K562 (cell line): ENCODE data around the gene BRICD5. TPM values are rescaled to one million over a fixed set of nuclear protein-coding genes. Genes with fewer than 3 reads are reported as not detected.
A peak's percentile ranks its signal among the peaks of the same experiment; 100 is the strongest.

Experiments used
- ATF1 ChIP-seq, 2 experiments: fragments of 450-650 bp in 1 of 2; IDR thresholded peaks; 2 replicates each; pipeline ENCODE4 v1.6.1; 2016; ENCODE audit warnings: missing compliant biosample characterization in 1 of 2, missing genetic modification characterization in 1 of 2
- DNMT1 ChIP-seq: fragments of 450-650 bp; IDR thresholded peaks from 2 replicates; pipeline ENCODE4 v1.6.1; 2016; ENCODE audit warnings: antibody characterized with exemption, mild to moderate bottlenecking
- HDAC1 ChIP-seq, 2 experiments: fragments of 450-650 bp; IDR thresholded peaks; 2 replicates each; pipeline ENCODE4 v1.6.1; 2016 to 2017; ENCODE audit warnings: inconsistent platforms in 1 of 2, mild to moderate bottlenecking in 1 of 2, moderate library complexity in 1 of 2
- MED1 ChIP-seq: sonication (generic); formaldehyde crosslinking; IDR thresholded peaks from 2 replicates; pipeline ENCODE4 v1.8.1; 2023; ENCODE audit warnings: missing genetic modification reagents, borderline replicate concordance
- MEIS2 ChIP-seq: fragments of 450-650 bp; IDR thresholded peaks from 2 replicates; pipeline ENCODE4 v1.6.1; 2014; ENCODE audit warnings: mild to moderate bottlenecking; ENCODE audit not compliant: partially characterized antibody
- NFE2L1 ChIP-seq: fragments of 450-650 bp; IDR thresholded peaks from 2 replicates; pipeline ENCODE4 v1.6.1; 2016; ENCODE audit warnings: missing genetic modification characterization, low read depth, mild to moderate bottlenecking, missing compliant biosample characterization, moderate library complexity, borderline replicate concordance
- POU5F1 ChIP-seq: fragments of 150-350 bp; IDR thresholded peaks from 2 replicates; pipeline ENCODE4 v1.6.1; 2014; ENCODE audit warnings: borderline replicate concordance, low read length, low read depth, mild to moderate bottlenecking; ENCODE audit not compliant: partially characterized antibody
- SIN3A ChIP-seq, 2 experiments: fragments of 150-350 bp in 1 of 2; IDR thresholded peaks; 2 replicates each; pipeline ENCODE4 v1.6.1; 2011 to 2016; ENCODE audit warnings: borderline replicate concordance in 2 of 2, low read depth in 2 of 2, low read length in 2 of 2, mild to moderate bottlenecking in 2 of 2, moderate library complexity in 2 of 2; ENCODE audit not compliant: control insufficient read depth in 1 of 2
- SMAD2 ChIP-seq: fragments of 150-350 bp; IDR thresholded peaks from 2 replicates; pipeline ENCODE4 v1.6.1; 2014; ENCODE audit warnings: low read depth, mild to moderate bottlenecking, low read length
- STAG1 ChIP-seq: sonication (generic); formaldehyde crosslinking; IDR thresholded peaks from 2 replicates; pipeline ENCODE4 v1.5.0; 2020; ENCODE audit warnings: missing genetic modification reagents, borderline replicate concordance
- TAF7 ChIP-seq: fragments of 450-650 bp; IDR thresholded peaks from 2 replicates; pipeline ENCODE4 v1.6.1; 2016; ENCODE audit warnings: missing genetic modification characterization, missing compliant biosample characterization
- polyA plus RNA-seq, 8 experiments: library from polyadenylated mRNA; depleted of rRNA in 4 of 8; stranded (reverse) in 5 of 8; unstranded in 3 of 8; fragments of >200 nt; fragmentation: Nextera tagmentation in 2 of 8; fragmentation: Illumina TruSeq in 1 of 8; extraction: Ambion mirVana in 2 of 8; extraction: Trizol in 1 of 8; gene quantifications; 2 replicates each; pipeline versions ENCODE4 v1.2.1 to v1.2.3, GENCODE V29; 2011 to 2014; ENCODE audit warnings: inconsistent platforms in 1 of 8, missing spikeins in 1 of 8
- total RNA-seq, 7 experiments: library from RNA; depleted of rRNA in 6 of 7; stranded (reverse); fragments of >200 nt in 6 of 7; fragmentation: Illumina TruSeq in 2 of 7; extraction: Trizol in 2 of 7; gene quantifications; 2 replicates each; pipeline versions ENCODE4 v1.2.1 to v1.2.3, GENCODE V29; 2011 to 2021; ENCODE audit warnings: low replicate concordance in 1 of 7
- TF ChIP-seq, protein P1 (sequence below): fragments of 250-450 bp; sonication (Bioruptor Pico); IDR thresholded peaks from 2 replicates; pipeline ENCODE4 v1.5.0; 2021; ENCODE audit warnings: mild to moderate bottlenecking, borderline replicate concordance
- TF ChIP-seq, protein P2 (sequence below): sonication (generic); formaldehyde crosslinking; IDR thresholded peaks from 2 replicates; pipeline ENCODE4 v1.8.0; 2022; ENCODE audit warnings: mild to moderate bottlenecking, missing genetic modification reagents
- TF ChIP-seq, protein P3 (sequence below): fragments of 250-450 bp; sonication (Bioruptor Pico); IDR thresholded peaks from 2 replicates; pipeline ENCODE4 v1.8.0; 2021; ENCODE audit warnings: moderate library complexity, mild to moderate bottlenecking, inconsistent platforms
- TF ChIP-seq, protein P4 (sequence below): fragments of 450-650 bp; IDR thresholded peaks from 2 replicates; pipeline ENCODE4 v1.6.1; 2014; ENCODE audit warnings: low read depth, mild to moderate bottlenecking, moderate library complexity, borderline replicate concordance
- TF ChIP-seq, protein P5 (sequence below): fragments of 450-650 bp; IDR thresholded peaks from 2 replicates; pipeline ENCODE4 v1.6.1; 2016

BRICD5 gene
- total and polyA plus RNA-seq, 9 of the 15 experiments (the other 6 are each of a cell fraction or from before 2014, with no cell fraction given), result 0.24 to 15.1 (median 2.4) TPM; not detected in 1

DNA sequence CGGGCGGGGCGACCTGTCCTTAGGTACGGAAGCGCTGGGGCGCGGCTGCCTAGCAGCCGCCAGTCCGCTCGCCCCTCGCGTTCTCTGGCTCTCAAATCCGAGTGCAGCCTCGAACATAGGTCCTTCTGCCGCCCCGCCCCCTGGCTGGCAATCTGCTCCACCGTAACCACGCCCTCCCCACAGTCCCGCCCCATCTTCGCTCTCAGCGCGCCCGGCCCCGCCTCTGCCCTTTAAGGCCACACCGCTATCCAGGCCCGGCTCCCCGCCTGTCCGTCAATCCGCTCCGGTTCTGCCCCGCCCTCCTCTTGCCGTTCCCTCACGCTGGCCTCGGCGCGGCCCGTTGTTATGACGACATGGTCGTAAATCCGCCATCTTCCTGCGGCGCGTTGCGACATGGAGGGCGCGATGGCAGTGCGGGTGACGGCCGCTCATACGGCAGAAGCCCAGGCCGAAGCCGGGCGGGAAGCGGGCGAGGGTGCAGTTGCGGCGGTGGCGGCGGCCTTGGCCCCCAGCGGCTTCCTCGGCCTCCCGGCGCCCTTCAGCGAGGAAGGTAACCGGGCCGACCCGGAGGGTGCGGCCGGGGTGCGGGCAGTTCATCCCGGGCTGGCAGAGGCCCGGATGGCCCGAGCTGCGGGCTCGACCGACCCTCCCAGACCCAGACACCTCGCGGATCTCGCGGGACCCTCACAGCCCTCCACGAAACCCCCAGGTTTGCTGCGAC, 12.7 kb upstream of the BRICD5 start, which contains the start of gene E4F1 (continued):
- TF ChIP-seq DNMT1 (no peak), MED1 (CRISPR knock-in tag) (no peak), HDAC1 (IDR thresholded peaks at IDR 0.05) (peak in 1 of 2 experiments; percentile 83; a peak in 2 of 4 replicates), TAF7 (tag) (0 out of 2 replicates have a peak, but pooled peaks have one; percentile 9), STAG1 (no peak), SIN3A (IDR thresholded peaks at IDR 0.05; ENCODE audit: borderline replicate concordance in 2 of 2, control insufficient read depth in 1 of 2, low read depth in 2 of 2, low read length in 2 of 2) (peak in 1 of 2 experiments; percentile 77; a peak in 2 of 4 replicates), NFE2L1 (tag) (no peak), ATF1 (CRISPR knock-in tag; IDR thresholded peaks at IDR 0.05) (peak; percentile 79; the same call in 1 of the 2 replicates), ATF1 (tag; IDR thresholded peaks at IDR 0.05) (peak; percentile 94), SMAD2 (no peak), MEIS2 (peak; percentile 95), POU5F1 (no peak)
- TF ChIP-seq, protein P1, sequence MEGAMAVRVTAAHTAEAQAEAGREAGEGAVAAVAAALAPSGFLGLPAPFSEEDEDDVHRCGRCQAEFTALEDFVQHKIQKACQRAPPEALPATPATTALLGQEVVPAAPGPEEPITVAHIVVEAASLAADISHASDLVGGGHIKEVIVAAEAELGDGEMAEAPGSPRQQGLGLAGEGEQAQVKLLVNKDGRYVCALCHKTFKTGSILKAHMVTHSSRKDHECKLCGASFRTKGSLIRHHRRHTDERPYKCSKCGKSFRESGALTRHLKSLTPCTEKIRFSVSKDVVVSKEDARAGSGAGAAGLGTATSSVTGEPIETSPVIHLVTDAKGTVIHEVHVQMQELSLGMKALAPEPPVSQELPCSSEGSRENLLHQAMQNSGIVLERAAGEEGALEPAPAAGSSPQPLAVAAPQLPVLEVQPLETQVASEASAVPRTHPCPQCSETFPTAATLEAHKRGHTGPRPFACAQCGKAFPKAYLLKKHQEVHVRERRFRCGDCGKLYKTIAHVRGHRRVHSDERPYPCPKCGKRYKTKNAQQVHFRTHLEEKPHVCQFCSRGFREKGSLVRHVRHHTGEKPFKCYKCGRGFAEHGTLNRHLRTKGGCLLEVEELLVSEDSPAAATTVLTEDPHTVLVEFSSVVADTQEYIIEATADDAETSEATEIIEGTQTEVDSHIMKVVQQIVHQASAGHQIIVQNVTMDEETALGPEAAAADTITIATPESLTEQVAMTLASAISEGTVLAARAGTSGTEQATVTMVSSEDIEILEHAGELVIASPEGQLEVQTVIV, result peak; percentile 96
- TF ChIP-seq, protein P2, sequence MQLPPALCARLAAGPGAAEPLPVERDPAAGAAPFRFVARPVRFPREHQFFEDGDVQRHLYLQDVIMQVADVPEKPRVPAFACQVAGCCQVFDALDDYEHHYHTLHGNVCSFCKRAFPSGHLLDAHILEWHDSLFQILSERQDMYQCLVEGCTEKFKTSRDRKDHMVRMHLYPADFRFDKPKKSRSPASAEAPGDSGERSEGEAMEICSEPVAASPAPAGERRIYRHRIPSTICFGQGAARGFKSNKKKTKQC, result 0 out of 2 replicates have a peak, but pooled peaks have one; percentile 51
- TF ChIP-seq, protein P3, sequence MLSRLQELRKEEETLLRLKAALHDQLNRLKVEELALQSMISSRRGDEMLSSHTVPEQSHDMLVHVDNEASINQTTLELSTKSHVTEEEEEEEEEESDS (CRISPR knock-in tag), result no peak
- TF ChIP-seq, protein P4, sequence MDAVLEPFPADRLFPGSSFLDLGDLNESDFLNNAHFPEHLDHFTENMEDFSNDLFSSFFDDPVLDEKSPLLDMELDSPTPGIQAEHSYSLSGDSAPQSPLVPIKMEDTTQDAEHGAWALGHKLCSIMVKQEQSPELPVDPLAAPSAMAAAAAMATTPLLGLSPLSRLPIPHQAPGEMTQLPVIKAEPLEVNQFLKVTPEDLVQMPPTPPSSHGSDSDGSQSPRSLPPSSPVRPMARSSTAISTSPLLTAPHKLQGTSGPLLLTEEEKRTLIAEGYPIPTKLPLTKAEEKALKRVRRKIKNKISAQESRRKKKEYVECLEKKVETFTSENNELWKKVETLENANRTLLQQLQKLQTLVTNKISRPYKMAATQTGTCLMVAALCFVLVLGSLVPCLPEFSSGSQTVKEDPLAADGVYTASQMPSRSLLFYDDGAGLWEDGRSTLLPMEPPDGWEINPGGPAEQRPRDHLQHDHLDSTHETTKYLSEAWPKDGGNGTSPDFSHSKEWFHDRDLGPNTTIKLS, result peak; percentile 31; the same call in 1 of the 2 replicates
- TF ChIP-seq, protein P5, sequence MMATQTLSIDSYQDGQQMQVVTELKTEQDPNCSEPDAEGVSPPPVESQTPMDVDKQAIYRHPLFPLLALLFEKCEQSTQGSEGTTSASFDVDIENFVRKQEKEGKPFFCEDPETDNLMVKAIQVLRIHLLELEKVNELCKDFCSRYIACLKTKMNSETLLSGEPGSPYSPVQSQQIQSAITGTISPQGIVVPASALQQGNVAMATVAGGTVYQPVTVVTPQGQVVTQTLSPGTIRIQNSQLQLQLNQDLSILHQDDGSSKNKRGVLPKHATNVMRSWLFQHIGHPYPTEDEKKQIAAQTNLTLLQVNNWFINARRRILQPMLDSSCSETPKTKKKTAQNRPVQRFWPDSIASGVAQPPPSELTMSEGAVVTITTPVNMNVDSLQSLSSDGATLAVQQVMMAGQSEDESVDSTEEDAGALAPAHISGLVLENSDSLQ, result peak; percentile 99
